ENCODE results near the gene GNMT.
A peak's percentile ranks its signal among the peaks of the same experiment; 100 is the strongest.
"Not testable (repeated sequence)": the region's sequence is repeated elsewhere in the genome, so short reads cannot be mapped to it uniquely, and the experiment has no call there.

The GNMT gene

GRCh38 chr6:42978839-42979522, 18.4 kb downstream of the GNMT start, which contains the start of gene PEX6:
PEX6 (minus strand) TSS chr6:42979181; CDS start chr6:42979150, 31 bp downstream.
- DNase-seq, result peak; percentile 84

GRCh38 chr6:42979523-42980177, 19.1 kb downstream of the GNMT start:
- no peak for DNase-seq

DNA sequence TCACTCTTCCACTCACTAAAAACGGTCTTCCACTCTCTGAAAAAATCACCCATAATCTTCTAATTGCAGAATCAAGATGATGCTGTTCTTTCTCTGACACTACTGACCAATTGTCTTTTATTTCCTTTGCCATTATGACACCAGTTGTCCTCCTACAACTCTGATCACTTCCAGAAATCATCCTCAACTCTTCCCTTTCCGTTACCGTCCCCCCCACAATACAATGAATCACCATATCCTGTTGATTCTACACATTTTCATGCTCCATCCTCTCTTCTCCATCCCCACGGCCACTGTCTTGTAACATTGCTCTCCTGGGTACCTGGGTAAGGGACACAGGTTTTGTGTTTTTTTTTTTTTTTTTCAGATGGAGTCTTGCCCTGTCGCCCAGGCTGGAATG, 21.3 kb downstream of the GNMT start:
- no peak for DNase-seq

DNA sequence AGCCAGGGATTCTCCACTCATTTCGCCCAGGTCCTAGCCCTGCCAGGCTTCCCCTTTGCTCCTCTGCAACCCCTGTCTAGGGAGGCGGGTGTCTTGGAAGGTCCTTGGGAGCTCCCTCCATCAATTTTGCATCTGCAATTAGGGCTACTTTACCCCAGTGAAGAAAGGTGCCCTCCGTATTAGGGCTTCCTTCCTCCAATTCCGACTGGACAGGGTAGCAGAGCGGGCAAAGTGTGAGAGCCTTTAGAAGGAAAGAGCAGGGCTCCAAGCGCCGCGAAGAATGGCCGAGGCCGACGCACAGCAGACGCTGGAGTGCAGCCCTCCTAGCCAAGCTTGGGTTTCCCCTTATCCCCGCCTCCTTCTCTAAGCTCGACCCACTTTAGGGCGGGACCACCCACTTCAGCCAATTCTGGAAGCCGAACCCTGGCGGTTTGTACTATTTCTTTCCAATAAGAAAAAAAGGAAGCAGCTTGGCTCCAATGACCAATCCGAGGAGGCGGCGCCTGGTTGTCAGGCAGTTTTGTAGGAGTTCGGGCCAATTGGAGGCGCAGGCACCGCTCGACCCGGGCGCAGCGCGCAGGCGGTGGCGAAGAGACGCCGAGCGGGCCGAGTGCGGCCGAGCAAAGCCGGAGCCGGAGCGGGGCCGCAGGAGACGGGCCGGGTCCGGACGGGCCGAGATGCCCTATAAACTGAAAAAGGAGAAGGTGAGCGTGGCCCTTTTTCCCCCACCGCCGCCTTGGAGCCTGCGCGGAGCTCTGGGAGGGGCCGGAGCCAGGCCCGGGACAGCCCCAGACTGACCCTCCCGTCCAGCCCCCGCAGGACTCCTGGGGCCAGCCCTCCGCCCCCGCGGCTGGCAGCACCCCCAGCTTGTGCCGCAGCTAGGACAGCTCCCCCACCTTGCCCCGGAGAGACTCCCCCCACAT, 23.7 kb downstream of the GNMT start, which contains the start of gene PPP2R5D:
Gene PPP2R5D, plus strand, starts transcription at position 570 of the 923 bp plus-strand sequence. Its CDS starts 108 bp downstream, at position 678.
- peak; percentile 99 for DNase-seq

DNA sequence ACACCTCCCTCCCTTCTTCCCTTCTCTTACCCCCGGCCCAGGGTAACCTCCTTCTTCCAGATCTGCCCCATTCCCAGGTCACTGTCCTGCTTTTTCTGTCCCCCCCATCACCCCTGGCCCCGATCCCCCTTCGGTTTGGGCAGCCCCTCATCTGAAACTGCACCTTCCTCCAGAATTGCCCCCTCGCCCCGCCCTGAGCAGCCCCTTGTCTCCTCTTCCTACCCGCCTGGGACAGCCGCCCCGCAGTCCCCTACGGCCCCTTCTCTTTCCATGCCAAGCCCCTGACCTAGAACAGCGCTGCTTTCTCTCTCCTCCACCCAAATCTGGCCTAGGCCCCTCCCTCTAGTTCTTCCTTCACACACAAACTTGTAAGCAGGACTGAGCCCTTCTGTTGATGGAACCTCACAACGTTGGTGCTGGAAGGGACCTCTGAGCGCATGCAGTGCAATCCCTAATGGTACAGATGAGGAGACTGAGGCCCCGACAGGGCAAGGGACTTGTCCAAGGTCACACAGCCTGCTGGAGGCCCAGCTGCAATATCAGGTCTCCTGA, 24.4 kb downstream of the GNMT start:
- DNase-seq, result no peak

DNA sequence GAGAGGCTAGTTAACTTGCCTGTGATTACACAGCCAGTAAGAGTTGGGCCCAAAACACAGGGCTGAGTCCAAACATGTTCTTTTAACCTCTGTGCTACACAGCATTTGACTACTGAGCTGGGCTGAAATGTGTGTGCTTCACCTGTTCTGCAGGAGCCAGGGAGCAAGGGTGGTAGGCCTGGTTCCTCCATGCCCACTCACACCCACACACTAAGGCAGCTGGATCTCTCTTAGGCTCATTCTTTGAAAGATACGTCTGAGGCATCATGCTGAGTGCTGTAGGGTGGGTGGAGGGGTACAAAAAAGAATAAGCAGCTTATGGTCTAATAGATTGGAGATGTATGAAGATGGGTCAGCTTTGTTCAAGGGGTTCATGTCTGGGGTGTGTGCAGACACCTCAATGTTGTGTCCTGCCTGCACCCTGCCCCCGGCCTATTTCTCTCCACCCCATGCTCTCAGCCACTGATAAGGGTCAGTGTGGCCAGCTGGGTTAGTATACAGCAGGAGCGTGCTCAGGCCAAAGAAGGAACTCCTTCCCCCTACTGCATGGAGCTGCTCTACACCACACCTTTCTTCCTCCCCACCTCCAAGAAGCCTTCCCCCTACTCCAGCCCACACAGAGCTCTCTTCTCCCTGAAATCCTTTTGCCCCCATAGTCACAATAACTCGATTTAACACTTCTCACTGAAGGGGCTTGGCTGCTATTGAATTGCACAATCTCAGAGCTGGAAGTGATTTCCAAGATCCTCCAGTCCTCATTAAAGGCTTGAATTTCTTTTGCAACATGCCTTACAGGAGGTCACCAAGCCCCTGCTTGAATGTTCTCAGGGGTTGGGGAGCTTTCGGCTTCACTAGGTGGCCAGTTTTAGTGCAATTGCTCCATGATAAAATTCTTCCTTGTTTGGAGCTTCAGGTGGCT, 27.2 kb downstream of the GNMT start:
- DNase-seq, result no peak

GRCh38 chr6:42988486-42989020, 28.0 kb downstream of the GNMT start:
- no peak for DNase-seq

GRCh38 chr6:42989923-42990322, 29.4 kb downstream of the GNMT start:
- DNase-seq, result no peak

- DNase-seq, result no peak
Measured at GRCh38 chr6:42993445-42993844, 32.9 kb downstream of the GNMT start.

DNA sequence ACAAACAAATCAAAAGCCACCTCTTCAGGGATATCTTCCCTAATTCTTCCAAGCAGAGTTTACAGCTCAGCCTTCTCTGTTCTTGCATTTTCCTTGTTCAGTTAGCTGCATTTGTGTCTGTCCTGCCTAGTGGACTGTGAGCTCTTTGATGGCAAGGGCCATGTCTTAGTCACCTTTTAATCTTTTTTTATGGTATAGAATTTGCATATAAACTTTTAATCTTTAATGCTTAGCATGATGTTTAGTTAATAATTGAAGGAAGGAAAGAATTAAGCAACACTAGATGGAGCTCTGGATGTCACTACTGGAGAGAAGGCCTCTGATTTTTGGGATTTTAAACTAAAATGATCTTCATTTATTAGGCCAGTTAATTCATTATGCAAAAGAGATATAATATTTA, 36.0 kb downstream of the GNMT start:
- no peak for DNase-seq

DNA sequence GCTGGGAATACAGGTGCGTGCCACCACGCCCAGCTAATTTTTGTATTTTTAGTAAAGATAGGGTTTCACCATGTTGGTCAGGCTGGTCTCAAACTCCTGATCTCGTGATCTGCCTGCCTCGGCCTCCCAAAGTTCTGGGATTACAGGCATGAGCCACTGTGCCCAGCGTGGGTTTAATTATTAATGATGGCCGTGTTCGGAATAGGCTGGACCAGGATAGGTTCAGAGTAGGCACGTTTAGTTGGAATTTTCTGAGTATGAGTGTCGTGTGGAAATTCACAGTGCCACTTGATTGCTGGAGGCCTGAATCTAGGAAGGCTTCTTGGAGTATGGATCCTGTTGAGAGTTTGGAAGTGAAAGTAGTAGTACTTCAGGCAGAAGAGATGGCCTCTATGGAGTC, 37.7 kb downstream of the GNMT start:
- DNase-seq, result not testable (repeated sequence)

DNA sequence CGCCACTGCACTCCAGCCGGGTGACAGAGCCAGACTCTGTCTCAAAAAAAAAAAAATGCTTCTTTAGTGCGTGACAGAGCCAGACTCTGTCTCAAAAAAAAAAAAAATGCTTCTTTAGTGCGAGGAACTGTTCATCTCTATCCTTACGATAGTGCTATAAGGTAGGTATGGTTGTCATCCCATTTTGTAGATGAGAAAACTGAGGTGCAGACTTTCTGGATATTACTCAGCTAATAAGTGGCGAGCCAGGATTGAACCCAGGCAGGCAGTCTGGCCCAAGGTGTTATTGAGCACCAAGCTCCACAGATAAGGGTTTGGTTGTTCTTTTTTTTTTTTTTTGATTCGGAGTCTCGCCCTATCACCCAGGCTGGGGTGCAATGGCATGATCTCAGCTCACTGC, 41.3 kb downstream of the GNMT start:
- DNase-seq, result no peak

DNA sequence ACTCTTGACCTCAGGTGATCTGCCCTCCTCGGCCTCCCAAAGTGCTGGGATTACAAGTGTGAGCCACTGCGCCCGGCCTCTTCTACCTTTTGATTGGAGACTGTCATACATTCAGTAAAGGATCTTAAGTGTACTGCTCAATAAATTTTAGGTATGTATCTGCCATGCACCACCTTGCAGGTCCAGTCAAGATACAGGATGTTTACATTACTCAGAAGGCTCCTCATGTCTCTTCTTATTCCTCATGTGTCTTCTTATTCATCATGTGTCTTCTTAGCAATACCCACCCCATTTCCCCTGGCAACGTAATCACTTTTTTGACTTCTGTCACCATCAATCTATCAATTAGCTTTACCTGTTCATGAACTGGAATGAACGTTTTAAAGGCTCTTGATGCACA, 45.3 kb downstream of the GNMT start:
- DNase-seq, result no peak

DNA sequence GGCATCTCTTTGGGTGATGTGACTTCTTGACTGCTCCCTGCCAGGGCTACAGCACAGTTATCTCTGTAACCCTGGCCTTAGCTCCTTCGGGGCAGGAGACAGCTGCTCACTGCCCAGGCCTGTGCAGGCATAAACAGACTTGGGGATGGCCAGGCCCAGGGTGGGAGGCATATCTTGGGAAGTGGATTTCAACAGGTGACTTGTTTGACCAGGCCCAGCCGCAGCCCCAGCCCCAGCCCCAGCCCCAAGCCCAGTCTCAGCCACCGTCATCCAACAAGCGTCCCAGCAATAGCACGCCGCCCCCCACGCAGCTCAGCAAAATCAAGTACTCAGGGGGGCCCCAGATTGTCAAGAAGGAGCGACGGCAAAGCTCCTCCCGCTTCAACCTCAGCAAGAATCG, 45.7 kb downstream of the GNMT start:
- no peak for DNase-seq

DNA sequence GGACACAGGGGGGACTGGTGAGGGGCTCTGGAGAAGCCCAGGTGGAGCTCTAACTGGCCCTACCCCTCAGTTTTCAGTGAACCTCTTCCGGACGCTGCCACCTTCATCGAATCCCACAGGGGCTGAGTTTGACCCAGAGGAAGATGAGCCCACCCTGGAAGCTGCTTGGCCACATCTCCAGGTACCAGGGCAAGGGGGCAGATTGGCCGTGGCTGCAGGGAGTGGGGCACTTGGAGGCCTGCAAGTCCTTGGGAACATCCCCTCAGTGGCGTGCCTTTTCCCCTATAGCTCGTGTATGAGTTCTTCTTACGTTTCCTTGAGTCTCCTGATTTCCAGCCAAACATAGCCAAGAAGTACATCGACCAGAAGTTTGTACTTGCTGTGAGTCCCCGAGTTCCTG, 46.6 kb downstream of the GNMT start:
- no peak for DNase-seq

DNA sequence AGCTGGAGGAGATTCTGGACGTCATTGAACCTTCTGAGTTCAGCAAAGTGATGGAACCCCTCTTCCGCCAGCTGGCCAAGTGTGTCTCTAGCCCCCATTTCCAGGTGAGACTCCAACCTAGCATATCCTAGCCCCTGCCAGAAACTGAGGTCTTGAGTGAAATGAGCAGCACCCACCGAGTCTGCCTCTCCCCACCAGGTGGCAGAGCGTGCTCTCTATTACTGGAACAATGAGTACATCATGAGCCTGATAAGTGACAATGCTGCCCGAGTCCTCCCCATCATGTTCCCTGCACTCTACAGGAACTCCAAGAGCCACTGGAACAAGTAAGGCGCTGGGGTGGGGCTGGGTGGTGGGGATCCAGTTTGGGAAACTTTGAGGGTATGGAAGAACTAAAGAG, 48.6 kb downstream of the GNMT start:
- no peak for DNase-seq

DNA sequence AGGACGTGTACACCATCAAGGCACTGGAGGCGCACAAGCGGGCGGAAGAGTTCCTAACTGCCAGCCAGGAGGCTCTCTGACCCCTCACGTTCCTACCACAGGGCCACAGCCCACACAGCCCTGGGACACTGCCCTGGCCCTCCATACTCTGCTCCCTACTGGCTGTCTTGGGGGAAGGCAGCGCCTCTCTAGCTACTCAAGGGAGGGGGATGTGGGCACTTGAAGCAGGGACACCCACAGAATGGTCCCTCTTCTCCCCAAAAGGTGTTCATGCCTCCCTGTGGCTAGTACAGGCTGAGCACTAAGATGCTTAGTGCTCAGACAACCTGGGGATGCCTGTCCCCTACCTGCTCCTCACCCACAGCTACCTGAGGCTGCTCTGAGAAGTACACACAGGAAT, 50.7 kb downstream of the GNMT start:
- DNase-seq, result no peak

GRCh38 chr6:43012364-43012763, 51.8 kb downstream of the GNMT start:
- no peak for DNase-seq

DNA sequence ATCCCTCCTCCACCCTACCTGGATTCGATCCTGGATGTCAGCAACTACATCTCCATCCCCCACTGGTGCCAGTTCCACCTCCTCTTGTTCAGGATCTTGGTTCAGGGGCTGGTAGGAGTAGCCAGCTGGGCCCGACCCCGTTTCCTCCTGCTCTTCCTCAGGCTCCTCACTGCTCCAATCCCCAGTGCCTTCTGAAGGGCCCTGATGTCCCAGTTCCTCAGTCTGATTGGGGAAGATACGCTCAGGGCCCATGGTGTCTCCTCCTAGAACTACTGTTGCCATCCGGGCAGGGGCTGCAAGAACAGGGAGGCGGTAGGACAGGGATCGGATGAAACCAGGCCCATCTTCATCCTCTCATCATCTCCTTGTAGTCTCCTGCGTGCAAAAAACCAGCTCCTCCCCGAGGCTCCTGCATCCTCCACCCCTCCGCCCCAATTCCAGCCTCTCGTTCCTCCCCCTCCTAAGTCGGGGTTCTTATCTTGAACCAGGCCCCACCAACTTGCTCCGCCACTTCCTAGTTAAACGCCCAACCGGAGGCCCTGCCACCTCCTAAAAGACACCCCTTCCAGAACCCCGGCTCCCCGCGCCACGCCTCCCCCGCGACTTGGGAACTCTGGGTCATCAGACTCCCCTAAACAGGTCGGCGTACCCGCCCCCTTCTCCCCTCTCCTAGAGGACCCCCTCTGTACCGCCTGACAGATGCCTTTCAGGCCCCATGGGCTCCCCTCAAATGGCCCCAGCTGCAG, 52.7 kb downstream of the GNMT start:
- DNase-seq, result no peak
